GM18873 (cell line): ENCODE results near the gene EML5.

Experiments used
- ATAC-seq: cut with Tn5 transposase; IDR thresholded peaks from one replicate; pipeline ENCODE4 v1.9.1; 2021; ENCODE audit warnings: mild to moderate bottlenecking, moderate library complexity, moderate number of reproducible peaks; ENCODE audit not compliant: unreplicated experiment, low FRiP score

The EML5 gene

DNA sequence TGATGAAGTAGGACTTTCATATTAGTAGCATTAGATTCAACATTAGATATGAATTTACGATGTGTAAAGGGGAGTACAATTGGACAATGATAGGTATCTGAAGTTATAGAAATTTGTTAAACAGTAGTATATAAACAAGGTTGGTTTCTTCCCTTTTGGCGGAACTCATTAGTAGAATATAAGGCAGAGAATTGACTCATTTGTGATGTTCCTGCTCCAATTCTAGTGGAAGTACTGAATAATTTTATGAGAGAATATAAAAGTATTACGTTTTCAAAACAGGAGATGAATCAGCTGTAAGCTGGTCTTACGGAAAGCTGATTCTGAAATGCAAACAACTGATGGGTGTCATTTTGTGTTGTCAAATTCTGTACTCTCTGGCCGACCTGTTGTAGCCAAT lies 216.5 kb downstream of the EML5 start:
- ATAC-seq, result no peak

DNA sequence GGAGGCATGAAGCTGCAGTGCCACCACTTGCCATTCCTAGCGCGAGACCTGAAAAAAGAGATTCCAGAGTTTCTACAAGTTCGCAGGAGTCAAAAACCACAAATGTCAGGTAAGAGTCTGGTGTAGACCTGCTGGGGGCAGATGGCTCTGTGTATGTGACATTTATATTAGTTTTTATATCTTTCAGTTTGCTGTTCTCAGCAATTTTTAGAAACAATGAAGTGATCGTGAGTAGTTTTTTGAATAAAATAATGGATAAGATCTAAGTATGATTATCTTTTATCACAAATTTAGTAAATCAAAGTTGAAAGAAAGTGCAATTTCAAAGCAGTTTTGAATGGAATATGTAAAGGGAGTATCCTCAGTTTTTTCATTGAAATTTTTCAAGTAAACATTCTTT lies 220.6 kb downstream of the EML5 start:
- ATAC-seq, result no peak

DNA sequence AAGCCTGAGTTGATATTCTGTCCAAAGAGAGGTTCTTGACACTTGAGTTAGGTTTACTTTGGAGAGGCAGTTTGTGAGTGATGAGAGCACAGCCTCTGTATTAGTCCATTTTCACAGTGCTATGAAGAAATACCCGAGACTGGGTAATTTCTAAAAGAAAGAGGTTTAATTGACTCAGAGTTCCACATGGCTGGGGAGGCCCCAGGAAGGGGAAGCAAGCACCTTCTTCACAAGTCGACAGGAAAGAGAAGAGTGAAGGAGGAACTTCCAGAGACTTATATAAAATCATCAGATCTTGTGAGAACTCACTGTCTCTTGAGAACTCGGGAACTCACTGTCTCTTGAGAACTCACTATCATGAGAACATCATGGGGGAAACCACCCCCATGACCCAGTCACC lies 224.6 kb downstream of the EML5 start:
- no peak for ATAC-seq

DNA sequence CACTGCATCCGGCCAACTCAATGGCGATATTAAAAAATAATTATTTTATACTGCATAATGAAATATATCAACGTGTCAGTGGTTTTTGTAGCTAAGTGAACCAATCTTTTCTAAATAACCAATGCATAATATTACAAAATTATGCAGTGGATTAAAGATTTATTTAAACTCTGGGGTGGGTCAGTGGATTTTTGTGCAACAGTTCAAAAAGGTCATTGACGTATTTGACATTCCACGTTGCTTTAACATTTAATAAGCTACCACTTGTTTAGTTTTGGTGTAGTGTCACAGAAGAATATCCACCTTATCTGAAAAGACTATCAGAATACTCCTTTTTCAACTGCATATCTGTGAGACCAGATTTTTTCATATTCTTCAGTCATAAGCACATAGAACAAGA lies 227.3 kb downstream of the EML5 start:
- no peak for ATAC-seq

DNA sequence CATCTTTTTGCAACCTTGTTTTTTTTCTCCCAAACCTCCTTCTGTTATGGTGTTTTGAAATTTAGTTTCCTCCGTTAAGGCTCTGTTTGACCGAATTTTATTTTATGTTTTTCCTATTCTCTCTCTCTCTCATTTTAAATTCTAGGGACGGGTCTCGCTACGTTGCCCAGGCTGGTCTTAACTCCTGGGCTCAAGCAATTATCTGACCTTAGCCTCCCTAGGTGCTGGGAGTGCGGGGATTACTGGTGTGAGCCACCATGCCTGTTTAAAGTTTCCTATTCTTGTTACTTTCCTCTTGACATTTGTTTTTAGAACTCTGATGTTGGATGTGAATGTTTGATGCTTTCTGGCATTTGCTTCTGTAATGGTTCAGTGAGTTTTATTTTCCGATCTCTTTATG lies 228.9 kb downstream of the EML5 start:
- no peak for ATAC-seq

DNA sequence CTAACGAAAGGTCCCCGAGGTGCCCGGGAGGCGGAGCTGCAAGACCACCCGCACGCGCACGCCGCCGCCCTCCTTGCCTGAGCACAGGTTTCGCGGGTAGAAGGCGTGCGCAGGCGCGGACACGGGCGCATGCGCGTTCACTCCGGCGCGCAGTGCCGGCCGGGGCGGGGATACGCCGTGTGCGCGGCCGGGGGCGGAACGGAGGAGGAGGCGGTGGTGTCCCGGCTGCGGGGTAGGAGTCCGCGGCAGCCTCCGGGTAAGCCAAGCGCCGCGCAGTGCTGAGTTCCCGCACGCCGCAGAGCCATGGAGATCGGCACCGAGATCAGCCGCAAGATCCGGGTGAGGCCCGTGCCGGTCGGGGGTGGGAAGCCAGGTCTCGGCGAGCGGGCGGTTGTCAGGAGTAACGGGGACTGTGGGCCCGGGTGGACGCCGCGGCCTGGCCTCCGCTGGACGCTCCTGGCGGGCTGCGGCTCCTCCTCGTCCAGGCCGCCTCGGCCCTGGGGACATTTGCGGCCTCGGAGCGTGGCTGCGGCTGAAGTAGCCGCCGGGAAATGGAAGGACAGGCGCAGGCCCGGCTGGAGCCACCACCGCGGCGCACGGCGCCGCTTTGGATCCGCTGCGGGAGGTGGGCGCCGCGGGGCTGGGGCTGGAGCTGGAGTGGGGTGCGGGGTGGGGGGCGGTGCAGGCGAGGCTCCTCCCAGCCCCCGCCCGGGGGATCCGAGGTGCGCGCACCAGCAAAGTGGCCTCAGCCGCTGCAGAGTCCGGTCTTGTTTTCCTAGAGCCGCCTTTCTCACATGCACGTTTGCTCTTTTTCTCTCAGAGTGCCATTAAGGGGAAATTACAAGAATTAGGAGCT lies 229.7 kb downstream of the EML5 start, which contains the start of gene ZC3H14:
Gene ZC3H14, plus strand, starts transcription at position 207 of the 856 bp plus-strand sequence. Its CDS starts 97 bp downstream, at position 304.
- ATAC-seq, result peak; percentile 86

DNA sequence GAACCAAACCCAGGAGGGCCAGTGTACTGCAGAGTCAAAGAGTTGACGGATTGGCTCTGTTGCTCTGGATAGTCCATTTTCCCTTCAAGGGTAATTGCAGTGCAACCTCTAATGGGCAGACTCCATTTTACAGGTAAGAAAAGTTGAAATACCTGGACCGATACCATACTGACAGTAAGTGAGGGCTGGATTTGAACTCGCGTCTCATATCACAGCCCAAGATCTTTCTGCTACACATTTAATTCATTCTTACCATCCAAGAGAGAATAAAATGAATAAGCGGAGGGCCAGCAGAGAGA lies 230.3 kb downstream of the EML5 start:
- ATAC-seq, result no peak
